KG1 (cell line): ENCODE data around the gene CLEC10A.
"Not testable (repeated sequence)": the region's sequence is repeated elsewhere in the genome, so short reads cannot be mapped to it uniquely, and the experiment has no call there.

Experiments used
- DNase-seq: peaks from one replicate; lab custom pipeline; 2025; lab: John Stamatoyannopoulos, UW

The CLEC10A gene

GRCh38 chr17:7072406-7072805, 7.6 kb downstream of the CLEC10A start:
- DNase-seq, result no peak

GRCh38 chr17:7070712-7071111, 9.3 kb downstream of the CLEC10A start:
- no peak for DNase-seq

- no peak for DNase-seq
Observed at GRCh38 chr17:7068268-7068667, 11.8 kb downstream of the CLEC10A start.

DNA sequence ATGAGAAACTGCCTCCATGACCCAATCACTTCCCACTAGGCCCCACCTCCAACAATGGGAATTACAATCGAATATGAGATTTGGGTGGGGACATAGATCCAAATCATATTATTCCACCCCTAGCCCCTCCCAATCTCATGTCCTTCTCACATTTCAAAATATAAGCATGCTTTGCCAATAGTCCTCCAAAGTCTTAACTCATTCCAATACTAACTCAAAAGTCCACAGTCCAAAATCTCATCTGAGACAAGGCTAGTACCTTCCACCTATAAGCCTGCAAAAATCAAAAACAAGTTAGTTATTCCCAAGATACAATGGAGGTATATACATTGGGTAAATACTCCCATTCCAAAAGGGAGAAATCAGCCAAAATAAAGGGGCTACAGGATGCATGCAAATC, 12.9 kb downstream of the CLEC10A start:
- no peak for DNase-seq

GRCh38 chr17:7064261-7064660, 15.8 kb downstream of the CLEC10A start:
- no peak for DNase-seq

DNA sequence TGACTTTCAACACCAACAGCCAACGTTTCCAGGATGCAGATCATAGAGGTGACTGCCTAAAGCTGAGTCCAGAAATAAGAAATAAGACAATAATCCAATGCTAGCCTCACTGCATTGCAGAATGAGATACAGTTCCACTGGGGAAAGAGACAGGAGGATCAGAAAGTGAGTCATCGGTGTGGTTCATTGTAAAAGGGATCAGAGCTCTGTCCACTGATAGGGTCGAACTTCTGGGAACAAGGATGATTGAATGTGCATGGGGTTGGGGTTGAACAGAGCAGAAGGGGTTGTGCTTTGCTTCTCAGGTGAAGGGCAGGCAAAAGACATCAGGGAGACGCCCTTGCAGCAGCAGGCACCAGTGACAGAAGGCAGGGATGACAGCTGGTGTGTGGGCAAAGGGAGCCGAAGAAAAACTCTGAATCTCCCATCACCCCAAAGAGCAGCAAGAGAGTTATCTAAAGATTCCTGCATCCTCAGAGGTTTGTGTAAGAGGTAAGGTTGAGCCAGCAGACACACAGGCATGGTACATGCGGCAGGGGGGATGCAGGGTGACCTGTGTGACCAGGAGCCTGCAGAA, 16.4 kb downstream of the CLEC10A start:
- DNase-seq, result no peak

DNA sequence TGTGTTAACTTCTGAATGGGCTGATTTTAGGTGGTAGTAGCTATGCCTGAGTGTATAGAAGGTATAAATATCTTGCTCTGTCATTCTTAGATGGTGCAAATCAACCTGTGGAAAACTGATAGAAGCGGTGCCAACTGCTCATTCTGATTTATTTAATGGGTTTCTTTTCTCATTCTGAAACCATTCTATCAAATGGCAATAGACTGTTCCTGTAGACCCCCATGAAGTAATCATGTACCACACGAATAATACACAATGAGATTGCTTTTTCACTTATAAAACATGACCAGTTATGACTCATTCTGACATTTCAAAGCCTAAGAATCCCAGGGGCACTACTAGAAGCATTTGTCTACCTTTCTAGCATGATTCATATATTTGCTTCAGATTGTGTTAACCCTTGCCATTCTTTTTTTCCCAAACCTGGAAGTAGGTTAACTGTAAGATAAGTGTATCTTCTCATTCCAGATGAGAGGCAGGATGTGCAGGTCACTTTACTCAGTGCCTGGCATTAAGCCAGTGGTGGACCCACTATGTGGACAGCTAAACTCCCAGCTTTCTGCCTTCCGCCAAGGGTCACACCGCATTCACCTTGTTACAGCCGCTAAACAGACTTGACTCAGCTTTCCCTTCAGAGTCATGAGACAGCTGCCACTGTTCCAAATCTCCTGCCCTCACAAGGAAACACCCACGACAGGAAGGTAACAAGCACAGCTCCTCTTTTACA, 19.7 kb downstream of the CLEC10A start:
- DNase-seq, result no peak

GRCh38 chr17:7058831-7059447, 21.1 kb downstream of the CLEC10A start:
- no peak for DNase-seq

DNA sequence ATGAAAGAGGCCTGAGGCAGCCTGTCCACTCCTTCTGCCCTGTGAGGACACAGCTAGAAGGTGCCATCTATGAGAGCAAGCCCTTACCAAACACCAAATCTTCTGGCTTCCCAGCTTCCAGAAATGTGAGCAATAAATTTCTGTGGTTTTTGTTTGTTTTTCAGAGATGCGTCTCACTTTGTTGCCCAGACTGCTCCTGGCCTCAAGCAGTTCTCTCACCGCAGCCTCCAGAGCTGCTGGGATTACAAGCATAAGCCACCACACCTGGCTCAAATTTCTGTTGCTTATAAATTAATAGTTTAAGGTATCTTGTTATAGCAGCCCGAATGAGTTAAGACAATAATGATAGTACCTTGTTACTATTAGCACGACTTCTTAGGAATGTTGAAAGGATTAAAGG, 23.7 kb downstream of the CLEC10A start:
- DNase-seq, result no peak

- not testable (repeated sequence) for DNase-seq
Observed at GRCh38 chr17:7050583-7050982, 29.5 kb downstream of the CLEC10A start.

DNA sequence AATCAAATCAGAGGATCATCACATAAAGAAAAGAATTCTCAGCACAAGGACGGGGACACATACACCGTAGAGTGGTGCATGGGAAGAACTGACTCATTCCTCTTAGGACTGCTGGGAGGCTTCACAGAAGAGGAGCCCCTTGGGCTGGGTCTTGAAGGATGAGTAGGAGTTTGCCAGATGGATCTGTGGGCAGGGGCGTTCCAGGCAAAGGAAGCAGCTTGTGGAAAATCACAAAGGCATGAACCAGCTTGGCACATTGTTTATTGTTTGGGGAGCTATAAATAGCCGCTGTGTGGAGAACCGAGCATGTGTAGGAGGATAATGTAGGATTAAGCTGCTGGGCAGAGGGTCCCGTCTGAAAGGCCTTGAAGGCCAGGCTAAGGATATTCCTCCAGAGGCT, 31.1 kb downstream of the CLEC10A start:
- no peak for DNase-seq

DNA sequence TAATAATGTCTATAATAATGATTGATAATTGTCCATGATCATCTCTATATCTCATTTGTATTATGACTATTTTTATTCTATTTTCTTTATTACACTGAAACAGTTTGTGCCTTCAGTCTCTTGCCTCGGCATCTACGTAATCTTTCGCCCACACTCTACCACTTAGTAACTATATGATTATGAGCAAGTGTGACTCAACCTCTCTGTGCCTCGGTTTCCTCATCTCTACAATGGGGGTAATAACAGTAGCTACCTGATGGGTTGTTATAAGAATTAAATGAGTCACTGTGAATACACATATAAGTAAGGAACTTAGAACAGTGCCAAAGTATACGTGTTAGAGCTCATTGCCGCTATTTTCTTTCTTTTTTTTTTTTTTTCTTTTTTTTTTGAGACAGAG, 32.5 kb downstream of the CLEC10A start:
- DNase-seq, result no peak

DNA sequence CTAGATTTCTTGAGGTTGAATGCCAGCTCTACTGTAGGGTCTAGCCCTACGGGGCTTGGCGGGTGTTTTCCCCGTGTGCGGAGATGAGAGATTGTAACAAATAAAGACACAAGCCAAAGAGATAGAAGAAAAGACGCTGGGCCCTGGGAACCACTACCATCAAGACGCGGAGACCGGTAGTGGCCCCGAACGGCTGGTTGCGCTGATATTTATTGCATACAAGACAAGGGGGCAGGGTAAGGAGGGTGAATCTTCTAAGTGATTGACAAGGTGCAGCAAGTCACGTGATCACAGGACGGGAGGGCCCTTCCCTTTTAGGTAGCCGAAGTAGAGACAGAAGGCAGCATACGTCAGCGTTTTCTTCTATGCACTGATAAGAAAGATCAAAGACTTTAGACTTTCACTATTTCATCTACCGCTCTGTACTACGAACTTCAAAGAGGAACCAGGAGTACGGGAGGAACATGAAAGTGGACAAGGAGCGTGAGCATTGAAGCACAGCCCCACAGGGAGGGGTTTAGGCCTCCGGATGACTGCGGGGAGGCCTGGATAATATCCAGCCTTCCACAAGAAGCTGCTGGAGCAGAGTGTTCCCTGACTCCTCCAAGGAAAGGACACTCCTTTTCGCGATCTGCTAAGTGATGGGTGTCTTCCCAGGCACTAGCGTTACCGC, 33.2 kb downstream of the CLEC10A start:
- DNase-seq, result not testable (repeated sequence)

DNA sequence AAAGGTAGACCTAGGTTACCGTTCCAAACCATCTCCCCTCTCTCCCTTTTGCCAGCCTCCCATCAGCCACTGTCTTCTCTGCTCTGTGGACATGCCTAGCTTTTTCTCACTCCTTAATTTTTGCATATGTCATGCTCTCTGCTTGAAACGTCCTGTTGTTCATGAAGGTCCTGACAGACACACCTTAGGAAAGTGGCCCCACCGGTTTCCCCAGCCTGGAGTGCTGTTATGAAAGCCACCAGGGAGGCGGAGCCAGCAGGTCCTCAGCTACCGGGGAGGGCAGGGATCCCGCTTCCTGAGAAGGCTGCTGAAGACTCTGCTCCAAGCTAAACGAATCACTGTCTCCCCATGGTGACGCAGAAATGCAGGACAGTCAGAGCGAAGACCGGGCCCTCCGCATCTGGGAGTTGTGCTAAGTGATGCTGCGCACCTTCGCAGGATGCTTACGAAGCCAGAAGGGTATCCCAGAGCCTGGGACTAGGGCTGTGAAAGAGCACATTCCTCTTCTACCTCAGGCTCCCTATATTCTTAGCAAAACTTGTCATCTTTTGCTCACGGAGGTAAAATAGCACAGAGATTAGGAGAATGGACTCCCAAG, 33.8 kb downstream of the CLEC10A start:
- DNase-seq, result no peak

DNA sequence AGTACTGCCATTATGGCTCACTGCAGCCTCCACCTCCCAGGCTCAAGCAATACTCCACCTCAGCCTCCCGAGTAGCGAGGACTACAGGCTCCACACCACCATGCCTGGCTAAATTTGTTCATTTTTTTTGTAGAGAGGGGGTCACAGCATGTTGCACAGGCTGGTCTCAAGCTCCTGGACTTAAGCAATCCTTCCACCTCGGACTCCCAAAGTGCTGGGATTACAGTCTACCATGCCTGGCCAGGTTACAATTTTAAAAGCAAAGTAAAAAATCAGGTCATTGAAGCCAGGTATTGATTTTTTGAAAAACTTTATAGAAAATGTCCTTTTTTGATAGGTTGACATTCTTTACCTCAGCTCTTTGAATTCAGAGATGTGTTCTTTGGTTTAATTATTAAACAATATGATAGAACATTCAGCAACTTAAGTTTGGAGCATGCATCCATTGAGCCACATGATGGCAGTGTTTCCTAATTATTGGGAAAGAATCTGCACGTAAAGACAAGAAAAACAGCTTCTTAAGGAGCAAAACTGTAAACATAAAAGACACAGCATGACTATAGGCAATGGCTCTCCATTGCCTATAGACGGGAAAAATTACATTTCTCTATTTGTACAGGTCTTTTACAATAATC, 34.4 kb downstream of the CLEC10A start:
- DNase-seq, result no peak

- DNase-seq, result no peak
Observed at GRCh38 chr17:7043497-7044198, 36.4 kb downstream of the CLEC10A start, which contains the start of gene SLC16A11. Gene SLC16A11, minus strand, starts transcription at chr17:7044092. Its CDS starts 579 bp downstream, at chr17:7043513.

DNA sequence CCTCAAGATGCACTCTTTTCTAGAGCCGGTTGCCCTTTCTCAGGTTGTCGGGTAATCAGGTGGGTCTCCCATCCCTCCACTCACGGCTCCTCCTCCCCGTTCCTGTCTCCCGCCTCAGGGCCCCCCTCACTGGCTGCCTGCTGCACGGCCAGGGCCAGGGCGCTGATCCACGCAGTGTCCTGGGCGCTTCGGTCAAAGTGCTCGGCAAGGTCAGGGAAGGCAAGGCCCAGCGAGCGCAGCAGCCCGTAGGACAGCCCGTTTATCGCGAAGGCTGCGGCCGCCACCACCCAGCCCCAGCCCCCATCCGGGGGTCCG, 36.9 kb downstream of the CLEC10A start:
- DNase-seq, result no peak

GRCh38 chr17:7042501-7043181, 37.4 kb downstream of the CLEC10A start:
- DNase-seq, result no peak

GRCh38 chr17:7041607-7042500, 38.2 kb downstream of the CLEC10A start:
- DNase-seq, result no peak

GRCh38 chr17:7039832-7040231, 40.2 kb downstream of the CLEC10A start:
- DNase-seq, result no peak
